Amniotic epithelial cell (primary cell): ENCODE data around the gene FAS.
A peak's percentile ranks its signal among the peaks of the same experiment; 100 is the strongest.
"Not testable (repeated sequence)": the region's sequence is repeated elsewhere in the genome, so short reads cannot be mapped to it uniquely, and the experiment has no call there.

Experiments used
- DNase-seq: peaks from one replicate; pipeline ENCODE4 v3.0.0-alpha.2; 2010; ENCODE audit warnings: low read depth

FAS gene

GRCh38 chr10:88992921-88993524 is 2.4 kb downstream of the FAS start:
- no peak for DNase-seq

GRCh38 chr10:88994019-88994418 is 3.4 kb downstream of the FAS start:
- no peak for DNase-seq

GRCh38 chr10:88995156-88995876 is 4.7 kb downstream of the FAS start:
- no peak for DNase-seq

GRCh38 chr10:88996927-88997326 is 6.3 kb downstream of the FAS start:
- DNase-seq, result no peak

GRCh38 chr10:88999625-89000024 is 9.0 kb downstream of the FAS start:
- no peak for DNase-seq

GRCh38 chr10:89001024-89001728 is 10.6 kb downstream of the FAS start:
- DNase-seq, result no peak

GRCh38 chr10:89001729-89002072 is 11.1 kb downstream of the FAS start:
- no peak for DNase-seq

- DNase-seq, result no peak
Measured at GRCh38 chr10:89002226-89002978, 11.8 kb downstream of the FAS start.

GRCh38 chr10:89003344-89003743 is 12.7 kb downstream of the FAS start:
- peak; percentile 32 for DNase-seq

- DNase-seq, result no peak
Measured at GRCh38 chr10:89007129-89007893, 16.7 kb downstream of the FAS start.

- DNase-seq, result not testable (repeated sequence)
Measured at GRCh38 chr10:89018700-89019346, 28.2 kb downstream of the FAS start.

- DNase-seq, result no peak
Measured at GRCh38 chr10:89019569-89020327, 29.1 kb downstream of the FAS start.

GRCh38 chr10:89021526-89021925 is 30.9 kb downstream of the FAS start:
- DNase-seq, result not testable (repeated sequence)

GRCh38 chr10:89022734-89023133 is 32.1 kb downstream of the FAS start:
- DNase-seq, result no peak

- no peak for DNase-seq
Measured at GRCh38 chr10:89025453-89025852, 34.9 kb downstream of the FAS start.

GRCh38 chr10:89029181-89029580 is 38.6 kb downstream of the FAS start:
- DNase-seq, result peak; percentile 56

GRCh38 chr10:89029785-89030437 is 39.3 kb downstream of the FAS start:
- DNase-seq, result peak; percentile 77

- no peak for DNase-seq
Measured at GRCh38 chr10:89030791-89031190, 40.2 kb downstream of the FAS start.

- peak; percentile 64 for DNase-seq
Measured at GRCh38 chr10:89032141-89032891, 41.7 kb downstream of the FAS start.
